Measurements from ENCODE around the gene SIPA1. TPM values are rescaled to one million over a fixed set of nuclear protein-coding genes. Genes with fewer than 3 reads are reported as not detected.

Gene SIPA1
- total RNA-seq, 1 experiment from 2014 or later = 105 TPM

DNA sequence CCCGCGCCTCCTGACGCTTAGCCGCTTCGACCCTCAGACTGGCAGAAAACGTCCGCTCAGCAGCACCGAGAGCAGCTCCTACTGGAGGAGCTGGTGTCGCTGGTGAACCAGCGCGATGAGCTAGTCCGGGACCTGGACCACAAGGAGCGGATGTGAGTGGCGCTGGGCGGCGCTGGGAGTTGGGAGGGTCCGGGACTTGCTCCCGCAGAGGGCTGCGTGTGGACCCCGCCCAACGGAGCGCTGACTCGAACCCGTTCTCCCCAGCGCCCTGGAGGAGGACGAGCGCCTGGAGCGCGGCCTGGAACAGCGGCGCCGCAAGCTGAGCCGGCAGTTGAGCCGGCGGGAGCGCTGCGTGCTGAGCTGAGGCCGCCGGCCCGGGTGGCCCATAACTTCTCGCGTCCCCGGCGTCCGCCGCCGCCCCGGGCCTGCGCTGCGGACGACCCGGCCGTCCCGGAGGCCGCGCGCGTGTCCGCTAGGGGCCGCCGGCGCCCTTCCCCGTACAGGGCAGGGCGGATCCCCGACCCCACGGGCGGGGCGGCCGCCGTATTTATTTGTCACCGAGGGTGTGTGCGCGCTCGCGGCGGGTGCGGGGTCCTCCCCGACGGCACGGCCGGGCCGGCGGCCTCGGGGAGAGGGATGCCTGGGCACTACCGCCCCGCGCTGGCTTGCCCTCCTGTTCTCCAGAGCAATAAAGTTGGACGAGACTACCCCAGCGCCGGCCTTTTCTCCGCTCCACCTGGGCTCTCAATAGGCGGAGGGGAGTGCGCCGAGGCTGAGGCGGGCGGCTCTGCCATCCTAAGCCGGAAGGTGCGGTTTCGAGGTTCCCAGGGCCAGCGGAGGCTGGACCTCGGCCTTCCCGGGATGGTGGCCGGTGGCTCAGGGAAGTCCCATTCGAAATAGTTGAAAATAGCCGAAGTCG is 45.7 kb upstream of the SIPA1 start:
- ChIA-PET CTCF (interaction anchor here (0.7 to 3.5 kb wide), 4 partner anchors 11 to 51 kb away, joined by 3 to 28 read pairs (median 10); partner anchors contain the start of genes EHBP1L1 and FAM89B), RAD21 (ENCODE audit: low non-redundant PET in 1 of 2, low total read pairs in 2 of 2, uncharacterized antibody in 2 of 2, unreplicated experiment in 2 of 2) (no interaction called here), POLR2A (interaction anchor here (0.9 kb wide), 1 partner anchor 235 kb away, joined by 3 read pairs; no protein-coding TSS in a partner anchor)
- Histone ChIP-seq H3K4me2 (ENCODE audit: low read length) (no peak overlapping the region), H3K27ac (ENCODE audit: low read depth, low read length) (no peak overlapping the region), H3K9me2 (ENCODE audit: insufficient read depth) (no peaks in the 10 kb centered on the region), H3K9ac (ENCODE audit: low read length) (no peak overlapping the region), H3K36me3 (ENCODE audit: control insufficient read depth in 1 of 2, insufficient read depth in 2 of 2, low read length in 2 of 2) (no peaks in the 10 kb centered on the region), H2AFZ (ENCODE audit: low read depth, low read length, poor library complexity, severe bottlenecking) (no peak overlapping the region), H3K4me1 (ENCODE audit: control insufficient read depth in 1 of 2, insufficient read depth in 2 of 2, low read length in 2 of 2) (peaks cover 26 to 36% of the 10 kb centered on the region in 2 experiments), H3K9me3 (ENCODE audit: control insufficient read depth in 1 of 2, insufficient read depth in 1 of 2, low read depth in 1 of 2, low read length in 2 of 2) (no peaks in the 10 kb centered on the region), H3K27me3 (ENCODE audit: insufficient read depth, low read length) (no peaks in the 10 kb centered on the region), H3K79me2 (ENCODE audit: insufficient read depth, low read length) (no peaks in the 10 kb centered on the region), H4K20me1 (ENCODE audit: insufficient read depth) (no peaks in the 10 kb centered on the region), H3K4me3 (replicated peaks in 1 of 2; ENCODE audit: low read depth in 1 of 2, low read length in 2 of 2) (no peak overlapping the region)
- no TSS peak for BruUV-seq (replicated peaks)
- TF ChIP-seq, protein P1, sequence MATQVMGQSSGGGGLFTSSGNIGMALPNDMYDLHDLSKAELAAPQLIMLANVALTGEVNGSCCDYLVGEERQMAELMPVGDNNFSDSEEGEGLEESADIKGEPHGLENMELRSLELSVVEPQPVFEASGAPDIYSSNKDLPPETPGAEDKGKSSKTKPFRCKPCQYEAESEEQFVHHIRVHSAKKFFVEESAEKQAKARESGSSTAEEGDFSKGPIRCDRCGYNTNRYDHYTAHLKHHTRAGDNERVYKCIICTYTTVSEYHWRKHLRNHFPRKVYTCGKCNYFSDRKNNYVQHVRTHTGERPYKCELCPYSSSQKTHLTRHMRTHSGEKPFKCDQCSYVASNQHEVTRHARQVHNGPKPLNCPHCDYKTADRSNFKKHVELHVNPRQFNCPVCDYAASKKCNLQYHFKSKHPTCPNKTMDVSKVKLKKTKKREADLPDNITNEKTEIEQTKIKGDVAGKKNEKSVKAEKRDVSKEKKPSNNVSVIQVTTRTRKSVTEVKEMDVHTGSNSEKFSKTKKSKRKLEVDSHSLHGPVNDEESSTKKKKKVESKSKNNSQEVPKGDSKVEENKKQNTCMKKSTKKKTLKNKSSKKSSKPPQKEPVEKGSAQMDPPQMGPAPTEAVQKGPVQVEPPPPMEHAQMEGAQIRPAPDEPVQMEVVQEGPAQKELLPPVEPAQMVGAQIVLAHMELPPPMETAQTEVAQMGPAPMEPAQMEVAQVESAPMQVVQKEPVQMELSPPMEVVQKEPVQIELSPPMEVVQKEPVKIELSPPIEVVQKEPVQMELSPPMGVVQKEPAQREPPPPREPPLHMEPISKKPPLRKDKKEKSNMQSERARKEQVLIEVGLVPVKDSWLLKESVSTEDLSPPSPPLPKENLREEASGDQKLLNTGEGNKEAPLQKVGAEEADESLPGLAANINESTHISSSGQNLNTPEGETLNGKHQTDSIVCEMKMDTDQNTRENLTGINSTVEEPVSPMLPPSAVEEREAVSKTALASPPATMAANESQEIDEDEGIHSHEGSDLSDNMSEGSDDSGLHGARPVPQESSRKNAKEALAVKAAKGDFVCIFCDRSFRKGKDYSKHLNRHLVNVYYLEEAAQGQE (IDR thresholded peaks at IDR 0.05; ENCODE audit: low read depth) = no peak
- no peak for TF ChIP-seq ZNF274 (IDR thresholded peaks at IDR 0.05; ENCODE audit: low read depth, low read length)
- no peak for TF ChIP-seq EGR1 (IDR thresholded peaks at IDR 0.05; ENCODE audit: low read depth)
- TF ChIP-seq CEBPB (IDR thresholded peaks at IDR 0.05; ENCODE audit: low read depth) = no peak
- TF ChIP-seq TCF7L2 (IDR thresholded peaks at IDR 0.05; ENCODE audit: borderline replicate concordance, extremely low read depth, insufficient read depth, insufficient read length) = no peak
- TF ChIP-seq SP1 (IDR thresholded peaks at IDR 0.05; ENCODE audit: low read depth) = no peak
- TF ChIP-seq YY1 (IDR thresholded peaks at IDR 0.05; ENCODE audit: extremely low read depth, insufficient replicate concordance, low read depth, low read length) = no peak
- TF ChIP-seq MAX (IDR thresholded peaks at IDR 0.05) = no peak
- no peak for TF ChIP-seq ZFX (IDR thresholded peaks at IDR 0.05)
- no peak for TF ChIP-seq SIN3A (IDR thresholded peaks at IDR 0.05; ENCODE audit: low read depth)
- no peak for TF ChIP-seq ATF3 (IDR thresholded peaks at IDR 0.05)
- TF ChIP-seq FOSL1 (IDR thresholded peaks at IDR 0.05; ENCODE audit: low read depth) = no peak
- no peak for TF ChIP-seq EZH2 (IDR thresholded peaks at IDR 0.05)
- DNase-seq (ENCODE audit: low read depth, low spot score) = no peak
- no peak for ATAC-seq
- intact Hi-C loops (cut with micrococcal nuclease) = no loop called here

Data from HCT116 (cell line).